ENCODE measurements around the gene NUFIP2. TPM values are rescaled to one million over a fixed set of nuclear protein-coding genes. Genes with fewer than 3 reads are reported as not detected.

The NUFIP2 gene
- total RNA-seq, 1 donor from 2014 or later: 90.7 TPM

GRCh38 chr17:29255926-29256522 lies 37.9 kb downstream of the NUFIP2 start:
- Histone ChIP-seq H3K36me3 (peaks cover 15% of the 10 kb centered on the region), H2AFZ (replicated peaks) (no peak overlapping the region), H3F3A (ENCODE audit: low read depth) (peaks cover 79% of the 10 kb centered on the region), H3K27me3 (no peaks in the 10 kb centered on the region), H3K4me3 (no peak overlapping the region), H3K4me1 (no peaks in the 10 kb centered on the region), H3K9ac (no peak overlapping the region), H4K20me1 (ENCODE audit: low read depth) (peaks cover 63% of the 10 kb centered on the region), H3K27ac (peak overlapping the region; percentile 17), H3K9me3 (ENCODE audit: low read depth) (no peaks in the 10 kb centered on the region), H3K4me2 (no peak overlapping the region), H3K79me2 (ENCODE audit: low read depth) (peaks cover 26% of the 10 kb centered on the region)
- TF ChIP-seq CTCF (IDR thresholded peaks at IDR 0.05): no peak
- TF ChIP-seq EZH2phosphoT487 (IDR thresholded peaks at IDR 0.05): no peak
- no peak for TF ChIP-seq EZH2 (IDR thresholded peaks at IDR 0.05)
- Mint-ChIP-seq H3K36me3 (peaks cover 18% of the 10 kb centered on the region), H3K27ac (no peak overlapping the region), H3K27me3 (ENCODE audit: insufficient read depth, low read depth) (no peaks in the 10 kb centered on the region), H3K9me3 (no peaks in the 10 kb centered on the region), H3K4me3 (no peak overlapping the region), H3K4me1 (no peaks in the 10 kb centered on the region)
- DNase-seq (ENCODE audit: low spot score): no peak

GRCh38 chr17:29253037-29253436 lies 40.9 kb downstream of the NUFIP2 start:
- no peak overlapping the region for H3K9ac ChIP-seq
- Mint-ChIP-seq H3K27ac (no peak overlapping the region), H3K9me3 (no peaks in the 10 kb centered on the region)

GRCh38 chr17:29252101-29252791 lies 41.7 kb downstream of the NUFIP2 start:
- no peak overlapping the region for H3K27ac ChIP-seq
- no peaks in the 10 kb centered on the region for H3K36me3 ChIP-seq
- Mint-ChIP-seq H3K4me3 (no peak overlapping the region), H3K36me3 (peaks cover 9% of the 10 kb centered on the region), H3K27me3 (ENCODE audit: insufficient read depth, low read depth) (peaks cover under 1% of the 10 kb centered on the region), H3K9me3 (no peaks in the 10 kb centered on the region), H3K27ac (no peak overlapping the region), H3K4me1 (peaks cover under 1% of the 10 kb centered on the region)
- H2AFZ ChIP-seq (replicated peaks): no peak overlapping the region
- H3K9ac ChIP-seq: no peak overlapping the region
- H4K20me1 ChIP-seq (ENCODE audit: low read depth): peaks cover 30% of the 10 kb centered on the region
- H3K27me3 ChIP-seq: no peaks in the 10 kb centered on the region
- DNase-seq (ENCODE audit: low spot score): peak; percentile 45
- peaks cover 49% of the 10 kb centered on the region for H3F3A ChIP-seq (ENCODE audit: low read depth)
- H3K79me2 ChIP-seq (ENCODE audit: low read depth): no peaks in the 10 kb centered on the region
- TF ChIP-seq EZH2phosphoT487 (IDR thresholded peaks at IDR 0.05) (no peak), EZH2 (IDR thresholded peaks at IDR 0.05) (no peak), CTCF (IDR thresholded peaks at IDR 0.05) (peak; percentile 60)
- H3K4me3 ChIP-seq: no peak overlapping the region
- H3K4me1 ChIP-seq: no peaks in the 10 kb centered on the region
- no peak overlapping the region for H3K4me2 ChIP-seq
- H3K9me3 ChIP-seq (ENCODE audit: low read depth): no peaks in the 10 kb centered on the region

More at GRCh38 chr17:29253037-29253436, 40.9 kb downstream of the NUFIP2 start:
- H3K27me3 ChIP-seq: no peaks in the 10 kb centered on the region
- no peaks in the 10 kb centered on the region for H3K4me1 ChIP-seq
- H3K9me3 ChIP-seq (ENCODE audit: low read depth): no peaks in the 10 kb centered on the region
- H4K20me1 ChIP-seq (ENCODE audit: low read depth): peaks cover 36% of the 10 kb centered on the region
- H3K36me3 Mint-ChIP-seq: peaks cover 9% of the 10 kb centered on the region
- no peak overlapping the region for H3K4me3 ChIP-seq
- no peak overlapping the region for H2AFZ ChIP-seq (replicated peaks)
- no peak for DNase-seq (ENCODE audit: low spot score)
- no peak overlapping the region for H3K4me3 Mint-ChIP-seq
- no peaks in the 10 kb centered on the region for H3K27me3 Mint-ChIP-seq (ENCODE audit: insufficient read depth, low read depth)
- no peak overlapping the region for H3K27ac ChIP-seq
- H3K36me3 ChIP-seq: no peaks in the 10 kb centered on the region
- peaks cover 57% of the 10 kb centered on the region for H3F3A ChIP-seq (ENCODE audit: low read depth)
- no peaks in the 10 kb centered on the region for H3K79me2 ChIP-seq (ENCODE audit: low read depth)
- no peak overlapping the region for H3K4me2 ChIP-seq
- H3K4me1 Mint-ChIP-seq: no peaks in the 10 kb centered on the region
- TF ChIP-seq EZH2 (IDR thresholded peaks at IDR 0.05) (no peak), CTCF (IDR thresholded peaks at IDR 0.05) (no peak), EZH2phosphoT487 (IDR thresholded peaks at IDR 0.05) (no peak)
